RPMI8226 (cell line): ENCODE measurements around the gene ARHGEF10L.

Experiments used
- DNase-seq: peaks from one replicate; pipeline ENCODE4 v3.0.0-alpha.2; 2015

The ARHGEF10L gene

DNA sequence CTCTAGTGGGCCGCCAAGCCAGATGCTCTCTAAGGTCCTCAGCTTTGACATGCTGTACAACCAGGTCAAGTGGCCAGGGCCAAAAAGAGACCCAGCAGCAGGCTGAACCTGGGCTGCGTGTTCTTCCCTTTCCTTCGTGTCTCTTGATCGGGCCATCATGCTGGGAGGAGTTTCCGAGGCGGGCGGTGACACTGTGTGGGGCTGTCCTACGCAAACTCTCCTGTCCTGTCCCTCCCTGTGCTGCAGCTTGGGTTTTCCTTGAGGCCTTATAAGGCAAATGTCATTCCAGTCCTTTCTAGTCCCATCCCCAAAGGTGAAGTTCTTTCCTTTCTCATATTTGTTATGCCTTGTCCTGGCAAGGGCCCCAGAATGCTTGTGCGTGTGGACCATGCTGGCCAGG lies 56.7 kb downstream of the ARHGEF10L start:
- DNase-seq = no peak

DNA sequence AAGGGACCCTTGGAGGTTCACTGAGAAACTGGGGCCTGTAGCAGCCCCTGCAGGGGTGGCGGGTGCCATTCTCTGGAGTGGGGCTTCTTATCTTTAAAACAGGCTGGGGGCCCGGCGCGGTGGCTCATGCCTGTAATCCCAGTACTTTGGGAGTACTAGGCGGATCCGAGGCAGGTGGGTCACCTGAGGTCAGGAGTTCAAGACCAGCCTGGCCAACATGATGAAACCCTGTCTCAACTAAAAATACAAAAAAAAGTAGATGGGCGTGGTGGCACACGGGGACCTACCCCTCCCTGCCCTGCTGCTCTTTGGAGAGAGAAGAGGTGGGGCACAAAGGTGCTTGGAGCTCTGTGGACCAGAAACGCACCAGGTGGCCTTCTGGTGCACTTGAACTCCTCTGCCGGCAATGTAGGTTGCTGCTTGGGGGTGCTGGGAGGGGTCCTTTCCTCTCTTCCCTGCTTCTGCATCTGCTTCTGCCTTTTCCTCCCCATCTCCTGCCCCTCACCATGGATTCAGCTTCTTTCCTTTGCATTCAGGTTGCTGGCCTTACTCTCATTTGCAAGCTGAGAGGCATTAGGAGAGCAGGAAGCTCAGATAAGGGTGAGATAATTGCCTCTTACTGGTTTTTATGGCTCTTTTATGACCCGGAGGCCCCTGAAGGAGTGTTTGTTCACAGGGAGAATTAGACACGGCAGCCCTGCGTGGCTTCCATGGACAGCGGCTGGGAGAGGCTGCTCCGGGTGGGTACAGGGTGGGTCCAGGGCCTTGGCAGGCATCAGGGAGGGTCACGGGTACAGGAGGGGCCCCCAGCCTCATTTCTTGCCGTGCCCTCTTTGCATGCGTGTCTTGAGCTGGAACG lies 57.4 kb downstream of the ARHGEF10L start:
- DNase-seq = no peak

DNA sequence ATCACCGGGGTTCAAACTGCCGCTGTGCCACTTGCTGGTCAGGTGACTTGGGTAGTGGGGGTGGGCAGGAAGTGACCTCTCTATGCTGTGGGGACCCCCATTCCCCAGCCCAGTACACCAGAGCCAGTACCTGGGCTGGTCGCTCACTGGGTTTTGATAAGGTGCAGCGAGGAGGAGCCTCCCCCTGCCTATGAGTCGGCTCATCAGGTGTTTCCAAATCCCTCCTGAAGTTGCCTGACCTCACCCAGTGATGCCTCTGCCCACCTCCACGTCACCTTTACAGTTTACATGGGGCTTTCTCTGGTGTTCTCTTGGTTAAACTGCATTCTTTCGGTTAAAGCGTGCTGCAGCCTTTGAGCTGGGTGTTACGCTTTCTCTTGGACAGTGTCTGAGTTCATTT lies 58.2 kb downstream of the ARHGEF10L start:
- DNase-seq = no peak

DNA sequence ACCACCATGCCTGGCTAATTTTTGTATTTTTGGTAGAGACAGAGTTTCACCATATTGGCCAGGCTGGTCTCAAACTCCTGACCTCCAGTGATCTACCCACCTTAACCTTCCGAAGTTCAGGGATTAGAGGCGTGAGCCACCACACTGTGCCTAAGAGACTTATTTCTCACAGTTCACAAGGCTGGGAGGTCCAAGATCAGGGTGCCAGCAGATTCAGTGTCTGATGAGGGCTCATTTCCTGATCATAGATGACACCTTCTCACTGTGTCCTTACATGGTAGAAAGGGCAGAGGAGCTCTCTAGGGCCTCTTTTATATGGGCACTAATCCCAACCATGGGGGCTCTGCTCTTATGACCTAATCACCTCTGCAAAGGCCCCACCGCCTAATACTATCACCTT lies 58.8 kb downstream of the ARHGEF10L start:
- no peak for DNase-seq

DNA sequence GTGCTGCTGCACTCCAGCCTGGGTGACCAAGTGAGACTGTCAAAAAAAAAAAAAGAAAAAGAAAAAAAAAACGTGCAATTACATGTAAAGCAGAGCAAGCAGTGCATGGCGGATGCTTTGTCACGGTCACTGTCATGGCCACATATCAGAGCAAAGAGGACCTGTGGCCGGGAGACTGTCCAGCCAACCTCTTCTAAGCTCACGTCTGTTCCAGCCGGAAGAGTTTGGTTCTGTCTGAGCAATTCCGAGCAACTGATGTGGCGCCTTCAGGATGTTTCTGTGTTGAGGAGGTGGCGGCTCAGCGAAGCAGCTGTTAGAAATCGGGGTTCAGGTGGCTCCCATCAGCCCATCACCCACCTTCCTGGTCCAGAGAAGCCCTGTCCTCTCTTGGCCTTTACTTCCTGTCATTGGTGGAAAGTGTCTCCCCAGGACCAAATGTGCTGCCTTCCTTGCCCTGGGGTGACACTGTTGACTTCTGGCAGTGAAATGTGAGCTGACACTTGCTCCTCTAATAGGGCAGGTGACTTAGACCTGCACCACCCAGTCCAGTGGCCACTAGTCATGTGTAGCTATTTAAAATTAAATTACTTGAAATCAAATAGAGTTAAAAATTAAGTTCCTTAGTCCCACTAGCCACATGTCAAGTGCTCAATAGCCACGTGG lies 59.9 kb downstream of the ARHGEF10L start:
- DNase-seq = no peak

DNA sequence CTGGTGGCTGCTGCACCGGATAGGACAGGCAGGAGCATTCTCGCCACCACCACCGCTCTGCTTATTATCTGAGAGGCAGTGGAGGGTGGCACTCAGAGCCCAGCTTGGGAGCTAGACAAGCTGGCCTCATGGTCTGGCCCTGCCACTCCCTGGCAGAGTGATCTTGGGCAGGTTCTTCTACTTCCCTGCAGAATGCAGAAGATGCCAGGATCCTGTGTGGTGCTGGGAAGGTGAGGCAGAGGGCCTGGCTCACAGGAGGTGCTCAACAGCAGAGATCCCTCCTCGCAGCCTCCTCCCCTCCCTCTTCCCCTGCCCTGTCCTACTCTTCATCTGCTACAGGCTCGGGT lies 60.4 kb downstream of the ARHGEF10L start:
- no peak for DNase-seq

DNA sequence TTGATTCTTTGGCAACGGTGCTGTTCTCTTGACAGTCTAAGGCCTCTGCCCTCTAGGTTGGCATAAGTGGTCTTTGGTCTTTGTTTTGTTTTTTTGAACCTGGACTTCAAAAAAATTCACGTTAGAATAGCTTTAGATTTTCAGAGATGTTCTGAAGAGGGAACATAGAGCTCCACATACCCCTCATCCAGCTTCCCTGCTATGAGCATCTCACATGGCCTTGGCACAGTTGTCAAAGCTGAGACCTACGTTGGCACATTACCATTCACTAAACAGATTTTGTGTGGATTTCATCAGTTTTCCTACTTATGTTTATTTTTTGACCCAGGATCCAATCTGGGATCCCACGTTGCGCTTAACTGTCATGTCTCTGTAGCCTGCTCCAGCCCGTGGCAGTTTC lies 60.8 kb downstream of the ARHGEF10L start:
- DNase-seq = no peak

DNA sequence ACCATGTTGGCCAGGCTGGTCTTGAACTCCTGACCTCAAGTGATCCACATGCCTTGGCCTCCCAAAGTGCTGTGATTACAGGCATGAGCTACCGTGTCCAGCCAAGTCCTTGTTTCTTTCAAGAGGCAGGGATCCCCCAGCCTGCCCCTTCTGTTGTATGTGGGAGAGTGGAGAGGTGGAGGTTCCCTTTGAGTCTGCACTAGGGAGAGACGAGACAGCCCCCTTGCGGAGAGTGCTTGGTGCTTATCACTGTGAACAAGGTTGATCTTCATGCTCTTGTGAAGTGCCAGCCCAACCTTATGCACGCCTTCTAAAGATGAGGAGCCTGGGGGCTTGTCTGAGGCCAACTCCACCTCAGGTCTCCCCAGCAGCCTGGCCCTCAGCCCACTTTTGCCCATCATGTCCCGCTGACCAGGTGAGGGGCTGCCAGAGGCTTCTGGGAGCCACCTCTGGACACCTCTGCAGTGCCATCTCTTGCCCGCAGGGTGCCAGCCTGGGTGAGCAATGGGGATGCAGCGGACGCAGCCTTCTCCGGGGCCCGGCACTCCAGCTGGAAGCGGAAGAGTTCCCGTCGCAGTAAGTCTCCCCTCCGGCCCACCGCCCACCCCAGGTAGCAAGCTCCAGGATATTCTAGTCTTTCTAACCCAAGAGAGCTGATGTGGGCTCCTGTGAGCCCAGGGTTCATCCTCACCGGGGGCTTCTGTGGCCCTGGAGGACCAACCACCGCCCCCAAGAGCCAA lies 62.3 kb downstream of the ARHGEF10L start:
- peak; percentile 23 for DNase-seq

DNA sequence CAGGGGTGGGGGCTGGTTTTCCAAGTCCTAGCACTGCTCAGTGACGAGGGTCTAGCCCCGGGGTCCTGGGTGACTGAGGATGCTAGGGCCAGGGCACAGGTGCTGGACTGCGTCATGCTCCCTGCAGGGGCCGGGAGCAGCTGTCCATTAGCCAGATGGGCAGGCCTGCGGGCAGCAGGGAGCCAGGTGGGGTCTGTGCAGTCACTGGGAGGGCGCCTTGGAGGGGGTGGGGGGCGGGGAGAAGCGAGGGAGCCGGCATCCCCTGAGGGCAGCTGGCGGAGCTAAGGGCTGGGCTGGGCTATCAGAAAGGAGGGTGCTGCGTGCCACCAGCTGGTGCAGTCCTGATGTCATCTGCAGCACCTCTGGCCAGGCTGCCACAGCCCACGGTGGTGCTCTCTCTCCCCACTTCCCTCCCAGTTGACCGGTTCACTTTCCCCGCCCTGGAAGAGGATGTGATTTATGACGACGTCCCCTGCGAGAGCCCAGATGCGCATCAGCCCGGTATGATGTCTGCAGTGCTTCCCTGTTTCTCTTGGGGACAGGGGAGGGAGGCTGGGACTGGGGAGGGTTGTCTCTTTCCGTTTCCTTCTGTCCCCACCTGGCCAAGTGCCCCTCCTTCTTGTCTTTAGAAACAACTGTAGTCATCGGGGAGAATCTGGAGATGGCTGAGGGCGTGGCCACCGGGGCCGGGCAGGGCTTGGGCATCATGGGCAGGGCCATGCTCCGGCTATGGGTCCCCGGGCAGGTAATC lies 63.8 kb downstream of the ARHGEF10L start:
- DNase-seq = peak; percentile 33

DNA sequence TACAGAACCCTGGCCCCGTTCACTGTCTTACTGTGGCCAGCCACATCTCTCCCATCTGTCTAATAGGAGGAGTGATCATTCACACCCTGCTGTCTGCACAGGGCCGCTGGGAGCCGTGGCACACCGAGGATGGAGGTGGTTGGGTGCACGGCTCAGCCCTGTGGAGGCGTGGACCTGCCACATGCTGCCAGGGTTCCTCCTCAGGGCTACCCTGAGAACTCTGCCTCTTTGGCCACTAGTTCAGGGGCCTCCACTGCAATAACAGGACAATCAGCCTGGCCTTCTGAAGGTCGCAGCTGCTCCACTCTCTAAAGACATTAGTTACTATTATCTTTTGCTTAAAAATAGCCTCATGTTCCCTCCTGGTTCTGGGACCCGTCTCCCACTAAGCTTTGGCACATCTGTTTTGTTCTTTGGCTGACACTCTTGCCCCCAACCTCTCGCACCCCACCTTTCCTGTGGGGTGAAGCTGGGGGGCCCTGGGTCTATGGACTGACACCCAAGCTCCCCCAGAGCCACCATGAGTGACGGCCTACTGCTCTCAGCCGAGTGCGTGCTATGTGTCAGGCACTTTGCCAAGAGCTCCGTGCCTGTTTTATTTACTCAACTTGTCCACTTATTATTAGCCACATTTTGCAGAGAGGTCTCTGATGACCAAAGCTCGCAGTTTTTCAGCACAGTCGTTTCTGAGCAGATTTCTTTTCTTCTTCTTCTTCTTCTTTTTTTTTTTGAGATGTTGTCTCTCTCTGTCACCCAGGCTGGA lies 66.3 kb downstream of the ARHGEF10L start:
- DNase-seq = no peak

DNA sequence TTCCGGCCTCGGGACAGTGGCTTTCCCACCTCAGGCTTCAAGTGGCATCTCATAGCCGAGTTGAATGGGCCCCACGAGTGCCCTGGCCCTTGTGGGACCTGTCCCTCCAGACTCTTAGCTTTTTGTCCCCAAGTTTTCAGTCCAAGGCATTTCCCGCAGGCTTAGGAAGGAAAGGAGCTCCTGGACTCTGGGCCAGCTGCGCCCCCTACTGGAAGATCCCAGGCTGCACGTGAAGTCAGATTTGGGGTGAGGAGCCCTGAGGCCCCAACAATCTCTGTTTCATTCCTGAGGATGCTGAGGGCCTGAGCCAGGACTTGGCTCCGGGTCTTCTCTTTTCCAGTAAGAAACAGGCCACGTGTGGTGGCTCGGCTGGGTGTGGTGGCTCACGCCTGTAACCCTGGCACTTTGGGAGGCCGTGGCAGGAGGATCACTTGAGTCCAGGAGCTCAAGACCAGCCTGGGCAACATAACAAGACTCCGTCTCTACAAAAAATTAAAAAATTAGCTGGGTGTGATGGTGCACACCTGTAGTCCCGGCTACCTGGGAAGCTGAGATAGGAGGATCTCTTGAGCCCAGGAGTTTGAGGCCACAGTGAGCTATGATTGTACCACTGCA lies 67.4 kb downstream of the ARHGEF10L start:
- DNase-seq = peak; percentile 70

DNA sequence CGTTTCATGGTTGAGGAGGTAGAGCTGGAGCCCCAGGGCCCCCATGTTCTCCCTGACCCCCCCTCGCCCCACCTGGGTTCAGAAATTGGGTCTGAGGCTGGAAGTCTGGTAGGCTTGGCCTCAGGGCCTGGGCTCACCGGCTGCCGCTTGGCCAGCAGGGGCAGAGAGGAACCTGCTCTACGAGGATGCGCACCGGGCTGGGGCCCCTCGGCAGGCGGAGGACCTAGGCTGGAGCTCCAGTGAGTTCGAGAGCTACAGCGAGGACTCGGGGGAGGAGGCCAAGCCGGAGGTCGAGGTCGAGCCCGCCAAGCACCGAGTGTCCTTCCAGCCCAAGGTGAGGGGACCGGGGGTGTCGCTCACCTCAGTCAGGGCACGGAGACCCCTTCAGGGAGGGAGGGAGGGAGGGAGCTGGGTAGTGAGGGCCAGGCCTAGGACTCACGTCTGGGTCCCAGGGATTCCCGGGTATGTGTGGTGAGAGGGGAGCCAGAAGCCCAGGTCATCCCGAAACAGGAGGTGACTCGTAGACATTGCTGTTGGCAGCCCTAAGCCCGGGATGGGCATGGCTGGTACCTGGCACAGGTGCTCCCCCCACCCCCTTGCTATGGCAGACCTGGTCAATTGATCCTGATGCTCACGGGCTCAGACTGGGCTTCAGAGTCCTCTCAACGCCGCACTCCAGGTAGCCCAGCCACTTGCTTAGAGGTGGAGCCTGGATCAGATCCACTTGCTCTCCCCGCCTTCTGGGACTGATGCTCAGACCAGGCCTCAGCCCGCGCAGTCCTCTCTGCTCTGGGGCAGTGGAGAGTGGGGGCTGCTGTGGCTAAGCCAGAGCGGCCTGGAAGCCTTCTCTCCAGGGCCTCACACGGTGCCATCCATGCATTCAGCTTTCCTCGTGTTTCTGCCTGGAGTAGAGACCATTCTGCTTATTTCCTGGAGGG lies 68.4 kb downstream of the ARHGEF10L start:
- no peak for DNase-seq

DNA sequence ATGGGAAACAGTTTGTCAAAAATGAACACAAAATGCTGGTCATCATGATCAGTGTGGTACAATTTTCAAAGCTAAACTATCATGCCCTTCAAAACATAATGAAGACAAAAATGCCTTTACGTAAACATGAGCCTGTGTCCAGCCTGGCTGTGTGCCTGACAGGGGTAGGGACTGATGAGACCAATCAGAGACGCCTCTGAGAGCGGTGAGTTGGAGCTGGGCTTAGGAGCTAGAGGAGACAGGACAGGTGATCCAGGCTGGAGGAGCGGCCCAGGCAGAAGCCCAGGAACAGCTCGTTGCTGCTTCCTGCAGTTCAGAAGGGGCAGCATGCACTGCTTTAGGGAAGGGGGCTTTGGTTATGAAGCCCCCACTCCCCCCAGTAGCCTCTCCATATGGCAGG lies 70.0 kb downstream of the ARHGEF10L start:
- no peak for DNase-seq

DNA sequence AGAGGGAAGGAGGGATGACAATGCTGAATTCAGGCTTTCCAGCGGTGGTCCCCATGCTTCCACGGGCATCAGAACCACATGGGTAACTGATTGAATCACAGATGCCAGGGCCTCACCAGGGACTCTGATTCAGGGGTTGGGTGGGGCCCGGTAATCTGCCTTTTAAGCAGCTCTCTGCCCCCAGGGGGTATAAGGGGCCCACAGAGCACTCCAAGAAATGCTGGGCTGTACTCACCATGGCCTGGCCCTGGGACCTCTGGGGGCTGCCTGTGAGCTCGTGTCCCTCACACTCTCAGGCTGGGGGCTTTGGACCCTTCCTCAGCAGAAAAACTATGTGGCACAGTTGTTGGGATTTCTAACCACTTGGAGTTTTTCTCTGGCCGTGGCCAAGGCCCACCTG lies 70.6 kb downstream of the ARHGEF10L start:
- DNase-seq = no peak

DNA sequence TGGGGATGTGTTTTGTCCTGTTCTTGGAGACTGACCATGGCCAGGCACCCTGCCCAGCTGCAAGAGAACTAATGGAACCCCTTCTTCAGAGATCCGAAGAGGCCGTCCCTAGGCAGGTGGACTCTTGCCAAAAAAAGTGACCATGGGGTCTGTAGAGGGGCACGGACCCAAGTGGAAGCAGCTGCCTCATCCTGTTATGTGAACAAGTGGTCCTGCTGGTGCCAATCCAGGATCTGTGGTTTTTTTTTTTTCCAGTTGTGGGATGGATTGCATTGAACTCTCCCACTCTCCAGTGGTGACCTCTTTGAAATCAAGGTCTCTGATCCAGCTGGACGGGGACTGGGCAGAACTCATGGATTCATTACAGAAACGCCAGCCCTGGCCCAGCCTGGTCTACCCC lies 71.2 kb downstream of the ARHGEF10L start:
- no peak for DNase-seq

DNA sequence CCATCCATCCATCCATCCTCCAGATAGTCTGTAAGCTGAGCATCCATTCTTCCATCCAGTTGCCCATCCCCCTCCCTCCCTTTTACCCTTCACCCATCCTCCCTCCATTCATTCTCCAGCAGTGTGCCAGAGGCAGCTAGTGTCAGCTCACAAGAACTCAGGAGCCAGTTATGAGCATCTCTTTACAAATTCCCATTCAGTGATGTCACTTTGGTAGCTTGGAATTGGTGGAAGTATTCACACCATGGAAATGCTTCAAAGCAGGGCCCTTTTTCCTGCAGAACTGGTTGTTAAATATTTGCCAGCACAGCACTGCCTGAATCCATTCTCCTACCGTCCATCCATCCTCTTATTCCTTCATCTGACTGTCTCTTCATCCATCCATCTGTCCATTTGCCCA lies 72.5 kb downstream of the ARHGEF10L start:
- DNase-seq = no peak

DNA sequence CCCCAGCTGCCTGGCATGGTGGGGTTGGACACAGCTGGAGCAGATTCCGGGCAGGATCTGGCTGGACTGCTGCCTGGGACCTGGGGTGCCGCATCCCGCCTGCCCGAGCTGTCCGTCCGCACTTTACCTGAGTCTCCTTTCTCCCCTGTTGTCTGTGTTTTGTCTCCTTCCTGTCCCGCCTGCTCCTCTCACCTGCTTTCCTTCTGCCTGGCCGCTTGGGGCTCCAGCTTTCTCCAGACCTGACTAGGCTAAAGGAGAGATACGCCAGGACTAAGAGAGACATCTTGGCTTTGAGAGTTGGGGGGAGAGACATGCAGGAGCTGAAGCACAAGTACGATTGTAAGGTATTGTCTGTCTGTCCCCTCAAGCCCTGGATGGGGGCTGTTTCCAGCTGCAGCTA lies 73.3 kb downstream of the ARHGEF10L start:
- DNase-seq = no peak

DNA sequence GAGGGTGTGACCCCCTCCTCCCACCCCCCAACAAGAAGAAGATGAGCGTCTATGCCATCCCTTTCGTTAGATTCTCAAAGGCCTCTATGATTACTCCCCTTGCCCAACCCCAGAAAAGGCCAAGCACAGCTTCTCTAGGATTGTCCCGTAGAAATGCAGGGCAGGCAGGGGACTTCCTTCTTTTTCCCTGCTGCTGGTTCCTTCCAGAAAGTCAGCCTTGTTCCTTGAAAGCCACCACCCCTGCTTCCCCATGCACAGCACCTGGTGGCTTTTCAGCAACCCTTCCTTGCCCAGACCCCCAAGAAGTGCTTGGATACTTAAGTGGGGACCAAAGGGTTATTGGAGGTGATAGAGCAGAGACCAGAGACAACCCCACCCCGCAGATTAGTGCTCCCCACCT lies 75.1 kb downstream of the ARHGEF10L start:
- DNase-seq = no peak

DNA sequence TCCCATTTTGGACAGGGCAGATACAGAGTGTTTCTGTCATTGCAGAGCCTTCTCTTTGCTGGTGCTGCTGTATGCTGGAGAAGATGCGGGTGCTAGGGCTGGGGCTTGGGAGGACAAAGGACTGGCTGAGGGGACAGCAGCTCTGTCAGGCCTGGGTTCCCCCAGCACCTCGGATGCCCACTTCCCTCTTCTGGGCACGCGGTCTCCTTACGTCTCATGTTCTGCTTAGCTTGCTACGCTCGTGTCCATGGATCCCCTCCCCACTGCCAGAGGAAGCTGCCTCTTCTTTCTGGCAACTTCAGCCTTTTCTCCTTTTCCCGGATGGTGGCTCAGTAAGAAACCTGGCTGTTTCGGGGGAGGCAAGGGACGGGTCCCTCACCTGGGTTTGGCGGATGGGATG lies 75.7 kb downstream of the ARHGEF10L start:
- DNase-seq = no peak

DNA sequence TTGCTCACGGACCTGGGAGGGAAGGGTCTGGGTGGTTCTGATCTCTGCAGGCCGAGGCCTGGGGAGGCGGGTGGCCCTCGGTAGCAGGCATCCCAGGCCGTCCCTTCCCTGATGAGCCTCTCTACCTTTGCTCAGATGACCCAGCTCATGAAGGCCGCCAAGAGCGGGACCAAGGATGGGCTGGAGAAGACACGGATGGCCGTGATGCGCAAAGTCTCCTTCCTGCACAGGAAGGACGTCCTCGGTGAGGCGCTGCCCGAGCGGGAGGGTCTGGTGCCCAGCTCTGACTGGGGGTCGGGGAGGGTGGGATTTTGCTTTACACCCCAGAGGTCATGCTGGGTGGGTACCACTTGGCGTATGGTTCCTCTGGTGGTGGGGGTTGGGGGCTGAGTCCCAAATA lies 76.5 kb downstream of the ARHGEF10L start:
- DNase-seq = no peak
